ENCODE measurements around the gene PCDH9.

GRCh38 chr13:66661336-66661735, 568.8 kb downstream of the PCDH9 start:
- no peak for TF ChIP-seq POLR2AphosphoS5 (IDR thresholded peaks at IDR 0.05; ENCODE audit: low read depth, low read length)
- no peak for TF ChIP-seq TAF1 (IDR thresholded peaks at IDR 0.05; ENCODE audit: borderline replicate concordance, insufficient read depth, low read length)
- no peak for TF ChIP-seq SIN3A (IDR thresholded peaks at IDR 0.05; ENCODE audit: borderline replicate concordance, insufficient read depth, low read length)
